K562 (cell line): ENCODE data around the gene SLC7A4. TPM values are rescaled to one million over a fixed set of nuclear protein-coding genes. Genes with fewer than 3 reads are reported as not detected.

Experiments used
- CHD2 ChIP-seq: IDR thresholded peaks from 2 replicates; pipeline ENCODE4 v1.6.1; 2011; ENCODE audit warnings: low read depth, low read length
- CTCF ChIP-seq, 3 experiments: IDR thresholded peaks in 2 of 3; conservative IDR thresholded peaks in 1 of 3; 2 replicates each; pipeline ENCODE4 v1.5.1; 2011 to 2012; ENCODE audit warnings: low read length in 3 of 3, mild to moderate bottlenecking in 3 of 3, control low read depth in 2 of 3, improper control_type of control experiment in 1 of 3, inconsistent platforms in 1 of 3, low read depth in 1 of 3, mixed read lengths in 1 of 3, moderate library complexity in 1 of 3; ENCODE audit not compliant: insufficient read depth in 2 of 3
- ELF1 ChIP-seq: fragments of 200-800 bp; sonication (Bioruptor generic); IDR thresholded peaks from 2 replicates; pipeline ENCODE4 v1.6.1; 2016; ENCODE audit warnings: missing genetic modification characterization, missing compliant biosample characterization
- ELF4 ChIP-seq: fragments of 450-650 bp; formaldehyde crosslinking; IDR thresholded peaks from 2 replicates; pipeline ENCODE4 v1.4.0; 2022; ENCODE audit warnings: missing genetic modification characterization
- HMGXB4 ChIP-seq: sonication (generic); formaldehyde crosslinking; IDR thresholded peaks from 2 replicates; pipeline ENCODE4 v1.8.1; 2023; ENCODE audit warnings: mild to moderate bottlenecking, missing genetic modification reagents
- ID3 ChIP-seq, 2 experiments: fragments of 250-450 bp in 1 of 2; fragments of 450-650 bp in 1 of 2; sonication (Bioruptor Pico) in 1 of 2; IDR thresholded peaks; 2 replicates each; pipeline versions ENCODE4 v1.6.1 to v1.8.0; 2016 to 2021; ENCODE audit warnings: mild to moderate bottlenecking in 2 of 2, moderate library complexity in 2 of 2, missing compliant biosample characterization in 1 of 2, missing genetic modification characterization in 1 of 2
- OTX1 ChIP-seq: fragments of 450-650 bp; formaldehyde crosslinking; IDR thresholded peaks from 2 replicates; pipeline ENCODE4 v1.4.0; 2022; ENCODE audit warnings: mild to moderate bottlenecking
- RHOXF2B ChIP-seq: fragments of 250-450 bp; sonication (Bioruptor Pico); conservative IDR thresholded peaks from 2 replicates; pipeline ENCODE4 v1.5.1; 2021
- SNRNP70 ChIP-seq: fragments of 200-400 bp; formaldehyde crosslinking; optimal IDR thresholded peaks from 2 replicates; pipeline ENCODE3; 2017; ENCODE audit warnings: low read depth, low read length
- SRSF3 ChIP-seq: fragments of 200-400 bp; formaldehyde crosslinking; IDR thresholded peaks from 2 replicates; pipeline ENCODE4 v1.6.1; 2016; ENCODE audit warnings: mild to moderate bottlenecking, low read length, moderate library complexity; ENCODE audit not compliant: insufficient read depth
- TFE3 ChIP-seq: fragments of 450-650 bp; formaldehyde crosslinking; IDR thresholded peaks from 2 replicates; pipeline ENCODE4 v1.4.0; 2020; ENCODE audit warnings: mild to moderate bottlenecking, mixed read lengths
- U2AF2 ChIP-seq: fragments of 200-400 bp; formaldehyde crosslinking; optimal IDR thresholded peaks from 2 replicates; pipeline ENCODE3; 2017; ENCODE audit warnings: low read depth, mild to moderate bottlenecking, low read length
- WHSC1 ChIP-seq: IDR thresholded peaks from one replicate; pipeline ENCODE4 v1.6.1; 2012; ENCODE audit warnings: low read length, control low read depth, inconsistent platforms
- ZBTB26 ChIP-seq: fragments of 450-650 bp; formaldehyde crosslinking; IDR thresholded peaks from 2 replicates; pipeline ENCODE4 v1.4.0; 2022; ENCODE audit warnings: missing genetic modification characterization
- ZNF175 ChIP-seq: fragments of 200-800 bp; sonication (Bioruptor generic); IDR thresholded peaks from 2 replicates; pipeline ENCODE4 v1.6.1; 2016; ENCODE audit warnings: low read depth, mild to moderate bottlenecking, missing genetic modification characterization, missing compliant biosample characterization
- ZNF3 ChIP-seq: fragments of 250-450 bp; sonication (Bioruptor Pico); IDR thresholded peaks from 2 replicates; pipeline ENCODE4 v1.5.0; 2021; ENCODE audit warnings: mild to moderate bottlenecking, moderate library complexity
- polyA plus RNA-seq, 8 experiments: library from polyadenylated mRNA; depleted of rRNA in 4 of 8; stranded (reverse) in 5 of 8; unstranded in 3 of 8; fragments of >200 nt; fragmentation: Nextera tagmentation in 2 of 8; fragmentation: Illumina TruSeq in 1 of 8; extraction: Ambion mirVana in 2 of 8; extraction: Trizol in 1 of 8; gene quantifications; 2 replicates each; pipeline versions ENCODE4 v1.2.1 to v1.2.3, GENCODE V29; 2011 to 2014; ENCODE audit warnings: inconsistent platforms in 1 of 8, missing spikeins in 1 of 8
- total RNA-seq, 7 experiments: library from RNA; depleted of rRNA in 6 of 7; stranded (reverse); fragments of >200 nt in 6 of 7; fragmentation: Illumina TruSeq in 2 of 7; extraction: Trizol in 2 of 7; gene quantifications; 2 replicates each; pipeline versions ENCODE4 v1.2.1 to v1.2.3, GENCODE V29; 2011 to 2021; ENCODE audit warnings: low replicate concordance in 1 of 7

Gene SLC7A4
- total and polyA plus RNA-seq, 9 of the 15 experiments (the other 6 are each of a cell fraction or from before 2014, with no cell fraction given) = not detected

GRCh38 chr22:21016644-21017420, 15.5 kb downstream of the SLC7A4 start (continued):
- TF ChIP-seq ID3 (CRISPR knock-in tag; IDR thresholded peaks at IDR 0.05) (no peak), ID3 (tag; IDR thresholded peaks at IDR 0.05) (peak; percentile 28; the same call in 1 of the 2 replicates), SNRNP70 (peak; percentile 7), RHOXF2B (CRISPR knock-in tag) (no peak), TFE3 (CRISPR knock-in tag) (no peak), HMGXB4 (CRISPR knock-in tag) (peak; percentile 49; the same call in 1 of the 2 replicates), OTX1 (CRISPR knock-in tag) (peak; percentile 62; the same call in 1 of the 2 replicates), ELF1 (tag) (no peak), ELF4 (CRISPR knock-in tag) (0 out of 2 replicates have a peak, but pooled peaks have one; percentile 18), CTCF (IDR thresholded peaks at IDR 0.05 in 2 of 3, conservative IDR thresholded peaks at IDR 0.05 in 1 of 3; ENCODE audit: insufficient read depth in 2 of 3, low read depth in 1 of 3, low read length in 3 of 3) (no peak), SRSF3 (0 out of 2 replicates have a peak, but pooled peaks have one; percentile 13), ZNF3 (CRISPR knock-in tag) (no peak), ZNF175 (CRISPR knock-in tag) (no peak), WHSC1 (peak; percentile 56), CHD2 (peak; percentile 10; the same call in 1 of the 2 replicates), U2AF2 (no peak), ZBTB26 (CRISPR knock-in tag) (0 out of 2 replicates have a peak, but pooled peaks have one; percentile 71)
